H1 (cell line): Measurements from ENCODE around the gene U2AF1L4. TPM values are rescaled to one million over a fixed set of nuclear protein-coding genes. Genes with fewer than 3 reads are reported as not detected.

Experiments used
- CHD1 ChIP-seq: IDR thresholded peaks from 2 replicates; pipeline ENCODE4 v1.6.1; 2012; ENCODE audit warnings: low read depth, low read length, improper control_type of control experiment
- CTBP2 ChIP-seq: IDR thresholded peaks from 2 replicates; pipeline ENCODE4 v1.7.0; 2011; ENCODE audit warnings: borderline replicate concordance, mild to moderate bottlenecking, moderate library complexity, mixed read lengths, low read length; ENCODE audit not compliant: insufficient read depth, insufficient read length
- EP300 ChIP-seq, 2 experiments: IDR thresholded peaks; 1 replicate in 1 of 2; 2 replicates in 1 of 2; pipeline ENCODE4 v1.6.1; 2011 to 2012; ENCODE audit warnings: low read depth in 2 of 2, low read length in 2 of 2, mild to moderate bottlenecking in 2 of 2, borderline replicate concordance in 1 of 2, inconsistent platforms in 1 of 2, moderate library complexity in 1 of 2
- GTF2F1 ChIP-seq: IDR thresholded peaks from 2 replicates; pipeline ENCODE4 v1.6.1; 2012; ENCODE audit warnings: low read depth, low read length, improper control_type of control experiment, borderline replicate concordance
- JUN ChIP-seq: IDR thresholded peaks from 2 replicates; pipeline ENCODE4 v1.6.1; 2011; ENCODE audit warnings: low read depth, mild to moderate bottlenecking, improper control_type of control experiment, low read length
- RXRA ChIP-seq: IDR thresholded peaks from 2 replicates; pipeline ENCODE4 v1.6.1; 2011; ENCODE audit warnings: low read depth, mild to moderate bottlenecking, low read length, moderate library complexity; ENCODE audit not compliant: insufficient read depth
- SAP30 ChIP-seq: fragments of 300-600 bp; sonication (generic); IDR thresholded peaks from 2 replicates; pipeline ENCODE4 v1.7.1; 2012; ENCODE audit warnings: low read length, moderate library complexity, mild to moderate bottlenecking, inconsistent platforms; ENCODE audit not compliant: insufficient read depth, insufficient replicate concordance
- SIN3A ChIP-seq, 2 experiments: IDR thresholded peaks in 1 of 2; conservative IDR thresholded peaks in 1 of 2; 2 replicates each; pipeline ENCODE4 v1.6.1; 2011 to 2012; ENCODE audit warnings: low read length in 2 of 2, improper control_type of control experiment in 1 of 2, low read depth in 1 of 2, mild to moderate bottlenecking in 1 of 2
- polyA plus RNA-seq, 7 experiments: library from polyadenylated mRNA; depleted of rRNA in 3 of 7; stranded (reverse) in 5 of 7; unstranded in 2 of 7; fragments of >200 nt in 5 of 7; fragments of 200-250 nt in 2 of 7; gene quantifications; 1 replicate in 5 of 7; 2 replicates in 1 of 7; 4 replicates in 1 of 7; pipeline versions ENCODE4 v1.2.1 to v1.2.3, GENCODE V29; 2011 to 2013; ENCODE audit warnings: missing spikeins in 2 of 7, mixed read lengths in 2 of 7
- total RNA-seq: library from RNA; stranded (reverse); fragmentation: NEBNext Ultra II Directional; extraction: Animal tissue kit (Norgen Biotek cat#: 25700); gene quantifications from 2 replicates; pipeline ENCODE4 v1.2.1, GENCODE V29; 2021

U2AF1L4 gene
- total and polyA plus RNA-seq, 2 of the 8 experiments (the other 6 are each of a cell fraction or from before 2014, with no cell fraction given), result 15.1 to 32.7 TPM

- TF ChIP-seq CHD1 (no peak), EP300 (IDR thresholded peaks at IDR 0.05; ENCODE audit: borderline replicate concordance in 1 of 2, low read depth in 2 of 2, low read length in 2 of 2) (peak in 1 of 2 experiments; percentile 43; a peak in 1 of 3 replicates), SIN3A (conservative IDR thresholded peaks at IDR 0.05 in 1 of 2, IDR thresholded peaks at IDR 0.05 in 1 of 2; ENCODE audit: low read depth in 1 of 2, low read length in 2 of 2) (peak in 1 of 2 experiments; percentile 56; a peak in 2 of 4 replicates), RXRA (no peak), CTBP2 (no peak), SAP30 (peak; percentile 49), JUN (no peak), GTF2F1 (no peak)
Measured at GRCh38 chr19:35740423-35741202, 4.6 kb downstream of the U2AF1L4 start (continued).
